ENCODE measurements around the gene TSHZ3. TPM values are rescaled to one million over a fixed set of nuclear protein-coding genes. Genes with fewer than 3 reads are reported as not detected.

Gene TSHZ3
- total RNA-seq, 1 experiment from 2014 or later = 14.8 TPM

- BruUV-seq (replicated peaks) = no TSS peak
- Histone ChIP-seq H3K27me3 (replicated peaks; ENCODE audit: insufficient read depth, low read depth, low read length, poor library complexity) (no peaks in the 10 kb centered on the region), H3K4me3 (ENCODE audit: low read depth, low read length, poor library complexity, severe bottlenecking) (peak overlapping the region; percentile 90), H3K36me3 (ENCODE audit: insufficient read depth, low read length, poor library complexity, severe bottlenecking) (no peaks in the 10 kb centered on the region), H3K27ac (ENCODE audit: low read depth, low read length, poor library complexity, severe bottlenecking) (peak overlapping the region; percentile 37), H3K4me1 (ENCODE audit: insufficient read depth, low read length, poor library complexity, severe bottlenecking) (peaks cover 14% of the 10 kb centered on the region), H3K9me3 (ENCODE audit: low read depth, low read length, poor library complexity, severe bottlenecking) (no peaks in the 10 kb centered on the region)
- ChIA-PET CTCF (no interaction called here), POLR2A (ENCODE audit: low non-redundant PET) (no interaction called here)
- DNase-seq (ENCODE audit: low spot score) = peak; percentile 39
- intact Hi-C loops (cut with micrococcal nuclease; ENCODE audit: unreplicated experiment) = loop anchor here (10.0 kb wide), 1 partner anchor 114 kb away; no protein-coding TSS in a partner anchor
- TF ChIP-seq EZH2 (IDR thresholded peaks at IDR 0.05; ENCODE audit: borderline replicate concordance, low read depth, low read length, poor library complexity, severe bottlenecking) = no peak
- no peak for TF ChIP-seq CTCF (conservative IDR thresholded peaks at IDR 0.05; ENCODE audit: low read depth, low read length)
Measured at GRCh38 chr19:31351056-31351854, 2.0 kb upstream of the TSHZ3 start.

GRCh38 chr19:31350693-31351055, 1.4 kb upstream of the TSHZ3 start:
- POLR2A ChIA-PET (ENCODE audit: low non-redundant PET) = interaction anchor here (0.6 kb wide), 1 partner anchor 246 kb away, joined by 6 read pairs; no protein-coding TSS in a partner anchor
- no TSS peak for BruUV-seq (replicated peaks)
- peak overlapping the region; percentile 90 for H3K4me3 ChIP-seq (ENCODE audit: low read depth, low read length, poor library complexity, severe bottlenecking)
- H3K4me1 ChIP-seq (ENCODE audit: insufficient read depth, low read length, poor library complexity, severe bottlenecking) = peaks cover 14% of the 10 kb centered on the region
- DNase-seq (ENCODE audit: low spot score) = peak; percentile 59
- H3K36me3 ChIP-seq (ENCODE audit: insufficient read depth, low read length, poor library complexity, severe bottlenecking) = no peaks in the 10 kb centered on the region
- H3K27me3 ChIP-seq (replicated peaks; ENCODE audit: insufficient read depth, low read depth, low read length, poor library complexity) = no peaks in the 10 kb centered on the region
- no peaks in the 10 kb centered on the region for H3K9me3 ChIP-seq (ENCODE audit: low read depth, low read length, poor library complexity, severe bottlenecking)
- CTCF ChIA-PET = interaction anchor here (1.2 kb wide), 1 partner anchor 296 kb away, joined by 3 read pairs; no protein-coding TSS in a partner anchor
- intact Hi-C loops (cut with micrococcal nuclease; ENCODE audit: unreplicated experiment) = loop anchor here (10.0 kb wide), 1 partner anchor 114 kb away; no protein-coding TSS in a partner anchor
- TF ChIP-seq EZH2 (IDR thresholded peaks at IDR 0.05; ENCODE audit: borderline replicate concordance, low read depth, low read length, poor library complexity, severe bottlenecking) (no peak), CTCF (conservative IDR thresholded peaks at IDR 0.05; ENCODE audit: low read depth, low read length) (no peak)
- H3K27ac ChIP-seq (ENCODE audit: low read depth, low read length, poor library complexity, severe bottlenecking) = peak overlapping the region; percentile 71

- ChIA-PET POLR2A (ENCODE audit: low non-redundant PET) (interaction anchor here (0.6 kb wide), 1 partner anchor 245 kb away, joined by 6 read pairs; no protein-coding TSS in a partner anchor), CTCF (interaction anchor here (1.2 kb wide), 1 partner anchor 295 kb away, joined by 3 read pairs; no protein-coding TSS in a partner anchor)
- peak; percentile 29 for DNase-seq (ENCODE audit: low spot score)
- intact Hi-C loops (cut with micrococcal nuclease; ENCODE audit: unreplicated experiment) = loop anchor here (10.0 kb wide), 1 partner anchor 115 kb away; no protein-coding TSS in a partner anchor
- peak overlapping the region; percentile 71 for H3K27ac ChIP-seq (ENCODE audit: low read depth, low read length, poor library complexity, severe bottlenecking)
- H3K27me3 ChIP-seq (replicated peaks; ENCODE audit: insufficient read depth, low read depth, low read length, poor library complexity) = no peaks in the 10 kb centered on the region
- H3K4me1 ChIP-seq (ENCODE audit: insufficient read depth, low read length, poor library complexity, severe bottlenecking) = peaks cover 14% of the 10 kb centered on the region
- H3K9me3 ChIP-seq (ENCODE audit: low read depth, low read length, poor library complexity, severe bottlenecking) = no peaks in the 10 kb centered on the region
- no TSS peak for BruUV-seq (replicated peaks)
- H3K36me3 ChIP-seq (ENCODE audit: insufficient read depth, low read length, poor library complexity, severe bottlenecking) = no peaks in the 10 kb centered on the region
- H3K4me3 ChIP-seq (ENCODE audit: low read depth, low read length, poor library complexity, severe bottlenecking) = peak overlapping the region; percentile 90
- TF ChIP-seq CTCF (conservative IDR thresholded peaks at IDR 0.05; ENCODE audit: low read depth, low read length) (no peak), EZH2 (IDR thresholded peaks at IDR 0.05; ENCODE audit: borderline replicate concordance, low read depth, low read length, poor library complexity, severe bottlenecking) (no peak)
Measured at GRCh38 chr19:31350033-31350692, 927 bp upstream of the TSHZ3 start.
